Measurements from ENCODE around the gene MAPK10.
"Not testable (repeated sequence)": the region's sequence is repeated elsewhere in the genome, so short reads cannot be mapped to it uniquely, and the experiment has no call there.

Gene MAPK10

DNA sequence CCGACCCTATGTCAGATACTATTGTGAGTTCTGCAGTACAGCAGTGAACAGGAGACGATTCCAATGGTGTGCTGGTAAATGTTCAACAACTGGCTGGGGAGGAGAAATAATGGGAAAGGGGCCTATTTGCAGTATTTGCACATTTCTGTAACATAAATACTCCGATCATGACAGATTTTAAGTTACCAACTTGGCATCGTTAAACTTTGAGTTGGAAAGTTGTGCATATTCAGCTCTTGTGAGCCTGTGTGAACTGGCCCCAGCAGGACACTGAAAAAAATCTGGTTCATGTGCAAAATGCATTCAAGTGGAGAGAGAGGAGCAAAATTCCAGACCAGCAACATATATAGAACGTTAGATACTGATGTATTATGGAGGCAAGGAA lies 175.0 kb downstream of the MAPK10 start:
- no peak for DNase-seq (ENCODE audit: low spot score)

DNA sequence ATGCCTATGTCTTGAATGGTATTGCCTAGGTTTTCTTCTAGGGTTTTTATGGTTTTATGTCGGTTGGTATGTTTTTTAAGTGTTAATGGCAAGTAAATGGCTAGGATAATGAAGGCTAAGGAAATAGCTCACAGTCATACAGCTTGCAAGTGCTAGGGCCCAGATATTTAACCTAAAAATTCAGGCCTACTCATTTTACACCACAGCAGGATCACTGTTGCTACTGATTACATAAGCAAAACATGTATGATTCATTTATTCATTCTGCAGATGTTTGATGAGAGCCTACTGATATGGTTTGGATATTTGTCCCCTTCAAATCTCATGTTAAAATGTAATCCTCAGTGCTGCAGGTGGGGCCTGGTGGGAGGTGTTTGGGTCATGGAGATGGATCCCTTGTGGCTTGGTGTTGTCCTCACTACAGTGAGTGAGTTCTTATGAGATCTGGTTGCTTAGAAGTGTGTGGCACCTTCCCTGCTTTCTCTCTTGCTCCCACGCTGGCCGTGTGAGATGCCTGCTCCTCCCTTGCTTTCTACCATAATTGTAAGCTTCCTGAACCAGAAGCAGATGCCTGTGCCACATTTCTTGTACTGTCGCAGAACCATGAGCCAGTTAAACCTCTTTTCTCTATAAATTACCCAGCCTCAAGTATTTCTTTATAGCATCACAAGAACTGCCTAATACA lies 175.5 kb downstream of the MAPK10 start:
- no peak for DNase-seq (ENCODE audit: low spot score)

DNA sequence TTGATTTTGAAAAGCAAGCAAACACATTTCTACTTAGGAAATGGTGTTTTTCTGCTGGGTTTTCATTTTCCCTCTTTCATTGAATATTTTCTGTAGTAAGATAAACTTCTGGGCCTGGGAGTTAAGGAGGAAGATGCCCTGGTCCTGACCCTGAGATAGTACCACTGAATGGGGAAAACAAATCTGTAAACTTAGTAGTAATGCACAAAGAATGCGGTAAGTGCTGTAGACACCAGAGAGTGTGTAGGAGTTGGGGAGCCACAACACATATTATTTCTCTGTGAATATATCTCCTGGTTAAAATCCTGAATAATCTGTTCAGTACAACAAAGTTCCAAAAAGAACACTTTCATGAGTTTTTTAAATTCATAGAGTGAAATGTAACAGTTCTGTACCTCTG lies 178.3 kb downstream of the MAPK10 start:
- DNase-seq (ENCODE audit: low spot score): no peak

GRCh38 chr4:86178211-86178610 lies 181.6 kb downstream of the MAPK10 start:
- DNase-seq (ENCODE audit: low spot score): no peak

GRCh38 chr4:86174506-86174905 lies 185.3 kb downstream of the MAPK10 start:
- DNase-seq (ENCODE audit: low spot score): no peak

DNA sequence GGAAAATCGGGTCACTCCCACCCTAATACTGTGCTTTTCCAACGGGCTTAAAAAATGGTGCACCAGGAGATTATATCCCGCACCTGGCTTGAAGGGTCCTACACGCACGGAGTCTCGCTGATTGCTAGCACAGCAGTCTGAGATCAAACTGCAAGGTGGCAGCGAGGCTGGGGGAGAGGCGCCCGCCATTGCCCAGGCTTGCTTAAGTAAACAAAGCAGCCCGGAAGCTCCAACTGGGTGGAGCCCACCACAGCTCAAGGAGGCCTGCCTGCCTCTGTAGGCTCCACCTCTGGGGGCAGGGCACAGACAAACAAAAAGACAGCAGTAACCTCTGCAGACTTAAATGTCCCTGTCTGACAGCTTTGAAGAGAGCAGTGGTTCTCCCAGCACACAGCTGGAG lies 191.5 kb downstream of the MAPK10 start:
- DNase-seq (ENCODE audit: low spot score): not testable (repeated sequence)

DNA sequence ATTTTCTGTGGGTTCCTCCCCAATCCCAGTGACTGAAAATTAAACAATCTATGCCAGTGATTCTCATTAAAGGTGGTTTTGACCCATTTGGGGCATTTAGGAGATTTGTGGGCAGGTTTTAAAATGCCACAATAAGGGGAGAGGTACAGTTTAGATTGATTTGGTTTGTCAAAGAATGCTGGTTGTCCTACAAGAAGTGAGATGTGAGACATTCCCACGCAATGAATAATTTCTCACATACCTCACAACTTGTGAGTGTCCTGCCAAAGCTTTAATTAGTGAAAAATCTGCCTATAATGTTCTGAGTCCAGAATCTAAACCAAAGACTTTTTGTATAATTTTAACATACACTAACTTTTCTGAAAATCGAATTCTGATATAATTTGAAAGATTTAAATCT lies 199.4 kb downstream of the MAPK10 start:
- DNase-seq (ENCODE audit: low spot score): no peak

- no peak for DNase-seq (ENCODE audit: low spot score)
Measured at GRCh38 chr4:86159216-86159615, 200.6 kb downstream of the MAPK10 start.

DNA sequence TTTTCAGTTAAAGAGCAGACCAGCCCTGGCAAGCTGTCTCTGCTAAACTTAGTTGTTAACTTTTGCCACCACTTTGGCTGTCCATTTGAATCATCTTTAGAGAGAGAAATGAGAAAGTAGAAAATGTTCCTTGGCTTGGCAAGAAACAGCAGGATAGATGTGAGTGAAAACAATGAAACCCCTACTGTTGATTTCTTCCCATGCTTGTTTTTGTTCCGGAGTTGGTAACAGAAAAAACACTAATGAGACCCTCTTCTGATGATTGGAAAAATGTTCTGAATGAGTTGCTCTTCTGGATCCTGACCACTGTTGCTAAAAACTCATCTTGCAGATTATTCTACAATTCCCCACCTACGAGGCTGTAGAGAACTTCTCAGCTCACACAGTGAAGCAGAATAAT lies 203.3 kb downstream of the MAPK10 start:
- no peak for DNase-seq (ENCODE audit: low spot score)

DNA sequence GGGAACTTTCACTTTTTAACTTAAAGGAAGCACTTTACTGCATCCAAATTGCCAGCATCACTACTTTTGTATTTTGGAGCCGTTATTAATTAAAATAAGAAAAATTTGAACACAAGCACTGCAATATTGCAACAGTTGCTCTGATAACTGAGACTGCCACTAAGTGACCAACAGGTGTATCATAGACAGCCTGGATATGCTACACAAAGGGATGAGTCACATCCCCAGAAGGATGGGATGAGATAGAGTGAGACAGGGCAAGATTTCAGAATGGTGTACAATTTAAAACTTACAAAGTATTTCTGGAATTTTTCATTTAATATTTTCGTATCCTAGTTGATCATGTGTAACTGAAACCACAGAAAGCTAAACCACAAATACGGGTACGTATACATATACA lies 204.1 kb downstream of the MAPK10 start:
- no peak for DNase-seq (ENCODE audit: low spot score)

- DNase-seq (ENCODE audit: low spot score): no peak
Measured at GRCh38 chr4:86152454-86152853, 207.4 kb downstream of the MAPK10 start.

GRCh38 chr4:86151196-86151595 lies 208.7 kb downstream of the MAPK10 start:
- DNase-seq (ENCODE audit: low spot score): no peak

DNA sequence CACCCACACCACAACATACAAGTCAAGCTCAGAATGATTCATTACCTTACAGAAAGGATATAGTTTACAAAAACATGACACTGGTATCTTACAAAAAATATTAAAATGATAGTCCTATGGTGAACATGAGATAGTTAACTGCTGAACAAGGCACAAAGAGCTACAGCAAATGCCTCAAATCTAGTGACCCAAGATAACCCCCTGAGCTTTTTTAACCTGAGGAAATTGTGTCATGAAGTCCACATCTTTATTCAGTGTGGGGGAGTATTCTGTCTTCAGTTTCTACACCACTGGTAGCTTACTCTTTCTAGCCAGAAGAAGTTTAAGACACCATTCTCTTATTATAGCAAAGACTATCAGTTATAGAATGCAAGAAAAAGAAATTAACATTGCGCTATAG lies 218.7 kb downstream of the MAPK10 start:
- no peak for DNase-seq (ENCODE audit: low spot score)

- DNase-seq (ENCODE audit: low spot score): no peak
Measured at GRCh38 chr4:86132468-86132867, 227.4 kb downstream of the MAPK10 start.

- no peak for DNase-seq (ENCODE audit: low spot score)
Measured at GRCh38 chr4:86131456-86131855, 228.4 kb downstream of the MAPK10 start.

GRCh38 chr4:86130160-86130933 lies 229.5 kb downstream of the MAPK10 start:
- no peak for DNase-seq (ENCODE audit: low spot score)

DNA sequence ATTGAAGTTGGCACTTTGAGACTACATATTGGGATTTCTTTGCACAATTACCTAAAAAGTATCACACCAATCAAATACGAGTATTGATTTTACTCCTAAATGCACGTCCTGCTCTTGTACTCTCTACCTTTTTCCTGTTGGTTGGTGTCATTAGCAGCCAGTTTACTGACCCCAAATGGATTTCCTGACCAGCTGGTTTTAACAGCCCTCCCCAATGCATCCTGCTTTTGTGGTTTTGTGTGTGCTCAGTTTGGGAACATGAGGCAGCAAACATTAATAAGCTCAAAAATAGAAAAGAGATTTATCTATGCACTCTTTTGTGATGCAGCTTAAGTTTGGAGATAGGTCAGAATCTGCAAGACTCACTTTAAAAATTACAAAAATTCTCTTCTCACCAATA lies 230.3 kb downstream of the MAPK10 start:
- DNase-seq (ENCODE audit: low spot score): no peak

DNA sequence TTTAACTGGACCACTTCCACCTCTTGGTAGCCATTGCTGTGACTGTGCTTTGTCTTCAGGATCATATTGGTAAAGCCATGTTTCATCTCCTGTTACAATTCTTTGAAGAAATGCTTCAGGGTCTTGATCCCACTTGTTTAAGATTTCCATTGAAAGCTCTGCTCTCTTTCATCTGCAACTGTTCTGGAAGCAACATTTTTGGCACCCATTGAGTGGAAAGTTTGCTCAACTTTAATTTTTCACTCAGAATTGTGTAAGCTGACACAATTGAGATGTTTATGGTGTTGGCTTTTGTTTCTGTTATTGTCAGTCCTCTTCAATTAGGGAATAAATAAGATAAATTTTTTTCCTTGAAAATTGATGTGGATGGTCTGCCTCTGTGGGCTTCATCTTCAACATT lies 237.4 kb downstream of the MAPK10 start:
- no peak for DNase-seq (ENCODE audit: low spot score)

DNA sequence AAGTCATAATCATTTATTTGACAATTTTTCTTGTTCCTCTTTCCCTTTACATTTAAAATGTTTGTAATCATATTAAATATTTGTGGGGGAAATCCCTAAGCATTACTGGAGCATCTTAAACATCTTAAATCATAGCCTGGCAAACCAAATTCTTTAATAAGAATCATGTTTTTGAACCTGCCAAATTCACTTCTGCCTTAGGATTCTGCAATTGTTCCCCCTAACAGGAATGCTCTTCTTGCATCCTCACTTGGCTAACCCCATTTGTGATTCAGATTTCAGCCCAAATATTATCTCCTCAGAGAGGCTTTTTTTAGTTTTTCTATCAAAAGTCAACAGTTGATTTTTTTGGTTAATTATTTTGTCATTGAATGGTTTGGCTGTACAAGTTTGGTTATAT lies 241.1 kb downstream of the MAPK10 start:
- DNase-seq (ENCODE audit: low spot score): no peak

- no peak for DNase-seq (ENCODE audit: low spot score)
Measured at GRCh38 chr4:86117705-86118302, 242.0 kb downstream of the MAPK10 start.

DNA sequence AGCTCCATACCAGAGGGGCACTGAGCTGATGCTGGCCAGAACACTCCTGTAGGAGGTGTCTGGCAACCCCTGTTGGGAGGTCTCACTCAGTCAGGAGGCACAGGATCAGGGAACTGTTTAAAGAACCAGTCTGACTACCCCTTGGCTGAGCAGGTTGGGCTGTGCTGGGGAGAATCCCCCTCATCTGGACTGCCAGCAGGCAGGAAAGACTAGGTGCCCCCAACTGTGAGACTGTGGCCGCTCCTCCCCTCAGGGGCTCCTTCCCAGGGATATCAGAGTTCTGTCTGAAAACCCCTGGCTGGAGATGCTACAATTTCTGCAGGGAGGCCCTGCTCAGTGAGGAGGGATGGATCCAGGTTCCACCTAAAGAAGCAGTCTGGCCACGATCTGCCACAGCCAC lies 245.3 kb downstream of the MAPK10 start:
- DNase-seq (ENCODE audit: low spot score): no peak

DNA sequence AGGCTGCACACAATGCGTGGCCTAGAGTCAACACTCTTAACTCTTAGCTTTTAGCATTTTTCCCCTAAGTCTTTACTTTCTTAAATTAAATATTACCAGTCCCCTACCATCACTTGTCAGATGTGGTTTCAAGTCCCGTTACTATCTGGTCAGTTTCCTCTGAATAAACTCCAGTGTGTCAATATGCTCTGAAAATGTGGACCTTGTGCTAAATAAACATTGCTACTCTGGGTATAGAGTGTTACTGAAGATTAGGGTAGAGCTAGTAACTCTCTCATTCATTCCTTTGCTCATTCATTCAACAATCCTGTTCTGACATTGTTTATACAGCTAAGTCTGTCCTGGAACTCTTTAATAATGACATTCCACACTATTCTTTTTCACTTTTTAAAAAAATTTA lies 251.0 kb downstream of the MAPK10 start:
- DNase-seq (ENCODE audit: low spot score): no peak

DNA sequence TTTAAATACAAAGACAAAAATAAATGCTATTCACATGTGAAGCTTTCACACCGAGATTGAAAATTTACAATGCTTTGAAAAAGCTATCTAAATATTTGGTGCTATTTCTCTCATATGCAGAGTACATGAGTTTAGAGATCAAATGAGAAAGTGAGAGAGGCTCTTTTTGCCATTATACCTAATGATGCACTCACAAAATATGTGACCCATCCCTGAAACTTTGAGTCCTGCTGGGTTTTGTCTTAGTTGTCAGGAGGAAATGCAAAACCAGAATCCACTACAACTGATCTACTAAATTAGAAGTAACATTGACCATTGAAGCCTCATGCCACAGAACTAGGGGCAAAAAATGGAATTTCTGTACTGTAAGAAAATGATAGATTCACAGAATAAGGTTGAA lies 251.7 kb downstream of the MAPK10 start:
- DNase-seq (ENCODE audit: low spot score): no peak
